ENCODE data around the gene CAMTA1. TPM values are rescaled to one million over a fixed set of nuclear protein-coding genes. Genes with fewer than 3 reads are reported as not detected.

CAMTA1 gene
- total RNA-seq, 1 donor: 56.1 TPM

GRCh38 chr1:7554385-7555235, 769.4 kb downstream of the CAMTA1 start:
- TF ChIP-seq, protein P1, sequence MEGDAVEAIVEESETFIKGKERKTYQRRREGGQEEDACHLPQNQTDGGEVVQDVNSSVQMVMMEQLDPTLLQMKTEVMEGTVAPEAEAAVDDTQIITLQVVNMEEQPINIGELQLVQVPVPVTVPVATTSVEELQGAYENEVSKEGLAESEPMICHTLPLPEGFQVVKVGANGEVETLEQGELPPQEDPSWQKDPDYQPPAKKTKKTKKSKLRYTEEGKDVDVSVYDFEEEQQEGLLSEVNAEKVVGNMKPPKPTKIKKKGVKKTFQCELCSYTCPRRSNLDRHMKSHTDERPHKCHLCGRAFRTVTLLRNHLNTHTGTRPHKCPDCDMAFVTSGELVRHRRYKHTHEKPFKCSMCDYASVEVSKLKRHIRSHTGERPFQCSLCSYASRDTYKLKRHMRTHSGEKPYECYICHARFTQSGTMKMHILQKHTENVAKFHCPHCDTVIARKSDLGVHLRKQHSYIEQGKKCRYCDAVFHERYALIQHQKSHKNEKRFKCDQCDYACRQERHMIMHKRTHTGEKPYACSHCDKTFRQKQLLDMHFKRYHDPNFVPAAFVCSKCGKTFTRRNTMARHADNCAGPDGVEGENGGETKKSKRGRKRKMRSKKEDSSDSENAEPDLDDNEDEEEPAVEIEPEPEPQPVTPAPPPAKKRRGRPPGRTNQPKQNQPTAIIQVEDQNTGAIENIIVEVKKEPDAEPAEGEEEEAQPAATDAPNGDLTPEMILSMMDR (IDR thresholded peaks at IDR 0.05; ENCODE audit: insufficient read depth, low read depth, low read length): no peak
- no peak overlapping the region for H3K4me3 ChIP-seq (ENCODE audit: low read depth, low read length)
- no peak for DNase-seq (ENCODE audit: low read depth)

DNA sequence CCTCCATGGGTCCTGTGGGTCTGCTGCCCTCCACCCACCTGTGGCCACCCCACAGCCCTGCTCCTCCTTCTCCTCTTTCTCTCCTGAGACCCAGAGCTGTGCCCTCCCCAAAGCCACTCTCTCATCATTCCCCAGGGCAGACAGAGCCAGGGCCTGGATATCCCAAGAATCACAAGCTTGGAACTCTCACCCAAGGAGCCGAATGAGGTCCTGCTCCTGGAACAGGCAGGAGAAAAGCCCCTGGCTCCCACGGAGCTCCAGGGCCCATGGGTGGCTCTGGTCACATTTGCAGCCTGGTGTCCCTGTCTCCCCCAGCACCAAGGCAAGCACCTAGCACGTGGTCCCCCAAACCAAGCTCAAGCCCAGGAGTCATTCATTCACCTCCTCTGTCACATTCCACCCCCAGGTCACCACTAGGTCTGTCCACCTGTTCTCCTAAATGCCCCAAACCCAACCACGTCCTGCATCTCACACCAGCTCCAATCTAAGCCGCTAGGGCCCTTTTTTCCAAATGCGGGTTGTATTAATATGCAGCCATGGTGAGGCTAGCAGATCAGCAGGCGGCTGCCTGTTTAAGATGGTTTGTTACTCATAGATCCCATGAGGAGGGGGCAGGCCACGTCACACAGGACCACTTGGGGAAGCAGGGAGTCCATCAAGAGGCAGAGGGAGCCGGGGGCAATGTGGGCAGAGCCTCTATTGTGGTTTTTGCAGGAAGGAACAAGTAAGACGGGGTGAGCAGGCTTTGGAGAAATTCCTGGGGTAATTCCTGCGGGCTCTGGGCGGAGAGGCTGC, 770.3 kb downstream of the CAMTA1 start:
- TF ChIP-seq, protein P1 (IDR thresholded peaks at IDR 0.05; ENCODE audit: insufficient read depth, low read depth, low read length): no peak
- DNase-seq (ENCODE audit: low read depth): no peak

GRCh38 chr1:7557301-7557891, 772.1 kb downstream of the CAMTA1 start:
- TF ChIP-seq, protein P1 (IDR thresholded peaks at IDR 0.05; ENCODE audit: insufficient read depth, low read depth, low read length): no peak
- no peak overlapping the region for H3K4me3 ChIP-seq (ENCODE audit: low read depth, low read length)
- DNase-seq (ENCODE audit: low read depth): no peak

More for the DNA sequence above, 770.3 kb downstream of the CAMTA1 start:
- no peak overlapping the region for H3K4me3 ChIP-seq (ENCODE audit: low read depth, low read length)

DNA sequence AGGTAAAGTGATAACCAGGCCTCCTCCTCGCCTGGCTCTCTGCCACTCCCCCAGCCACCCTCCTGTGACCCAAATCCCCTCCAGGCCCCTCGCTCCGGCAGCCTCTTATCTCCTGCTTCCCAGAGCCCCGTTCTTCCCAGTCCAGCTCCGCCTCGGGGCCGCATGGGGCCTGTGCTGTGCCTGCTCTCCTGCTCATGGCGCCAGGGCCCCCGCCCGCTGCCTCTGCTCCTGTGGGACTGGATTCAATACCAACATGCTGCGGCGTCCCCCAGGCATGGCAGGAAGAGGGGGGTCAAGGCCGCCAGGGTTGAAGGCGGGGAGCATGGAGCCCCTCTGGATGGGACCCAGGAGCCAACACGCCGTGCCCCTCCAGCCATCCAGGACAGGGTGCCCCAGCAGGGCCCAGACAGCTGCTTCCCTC, 772.8 kb downstream of the CAMTA1 start:
- H3K4me3 ChIP-seq (ENCODE audit: low read depth, low read length): no peak overlapping the region
- TF ChIP-seq, protein P1 (IDR thresholded peaks at IDR 0.05; ENCODE audit: insufficient read depth, low read depth, low read length): no peak
- DNase-seq (ENCODE audit: low read depth): no peak

- TF ChIP-seq, protein P1 (IDR thresholded peaks at IDR 0.05; ENCODE audit: insufficient read depth, low read depth, low read length): no peak
- H3K4me3 ChIP-seq (ENCODE audit: low read depth, low read length): no peak overlapping the region
- no peak for DNase-seq (ENCODE audit: low read depth)
Measured at GRCh38 chr1:7558481-7558880, 773.2 kb downstream of the CAMTA1 start.

DNA sequence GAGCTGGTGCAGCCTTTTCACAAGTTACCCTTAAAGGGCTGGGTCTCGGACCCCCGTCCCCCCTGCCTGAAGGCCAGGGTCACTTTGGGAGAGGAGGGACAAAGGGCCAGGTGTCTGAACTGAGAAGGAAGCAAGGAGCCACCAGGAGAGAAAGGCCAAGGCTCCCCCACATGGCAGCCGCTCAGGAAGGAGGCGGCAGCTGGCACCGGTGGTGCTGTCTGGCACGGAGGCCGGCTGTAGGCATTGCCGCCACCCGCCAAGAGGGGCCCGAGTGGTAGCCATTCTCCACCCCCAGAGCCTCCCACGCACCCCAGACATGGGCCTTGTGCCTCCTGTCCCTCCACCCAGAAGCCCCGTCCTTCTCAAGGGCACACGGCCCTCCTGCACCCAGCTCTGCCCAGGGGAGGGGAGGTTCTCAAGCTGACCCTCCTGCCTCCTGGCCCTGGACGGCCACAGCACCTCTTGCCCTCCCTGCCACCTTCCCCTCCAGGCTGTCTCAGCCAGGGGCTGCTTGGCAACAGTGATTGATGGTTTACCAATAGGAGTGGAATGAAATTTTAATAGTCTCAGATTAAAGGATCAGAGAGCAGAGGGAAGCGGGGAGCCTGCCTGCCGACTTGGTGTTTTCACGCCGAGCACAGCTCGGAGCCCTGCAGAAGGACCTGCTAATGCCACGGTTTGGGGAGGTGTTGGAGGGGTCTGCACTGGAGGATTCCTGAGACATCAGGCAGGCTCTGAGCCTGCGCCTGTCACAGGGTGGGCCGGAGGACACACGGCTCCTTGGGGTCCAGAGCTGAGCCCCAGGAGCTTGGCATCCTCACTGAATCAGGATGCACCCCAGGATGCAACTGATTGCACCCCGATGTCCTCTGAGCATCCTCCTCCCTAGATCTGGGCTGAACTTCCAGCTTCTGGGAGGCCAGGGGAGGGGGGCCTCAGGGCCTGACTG, 773.9 kb downstream of the CAMTA1 start:
- DNase-seq (ENCODE audit: low read depth): no peak
- H3K4me3 ChIP-seq (ENCODE audit: low read depth, low read length): no peak overlapping the region
- TF ChIP-seq, protein P1 (IDR thresholded peaks at IDR 0.05; ENCODE audit: insufficient read depth, low read depth, low read length): no peak

Data from fibroblast of villous mesenchyme (primary cell).